Gastrocnemius medialis (tissue), 4 donors: ENCODE data around the gene OSGEPL1.

Experiments used
- POLR2A ChIP-seq, 2 donors: fragments of 450-650 bp; IDR thresholded peaks; one replicate each; pipeline ENCODE4 v1.6.1; 2017; ENCODE audit warnings: antibody characterized with exemption in 2 of 2, mild to moderate bottlenecking in 2 of 2, moderate library complexity in 2 of 2
- TF ChIP-seq, protein P1 (sequence below), 5 experiments: fragments of 450-650 bp in 3 of 5; fragments of 200-600 bp in 2 of 5; sonication (generic) in 2 of 5; IDR thresholded peaks in 4 of 5; conservative IDR thresholded peaks in 1 of 5; 1 replicate in 4 of 5; 2 replicates in 1 of 5; pipeline ENCODE4 v1.5.1; 2016 to 2019; ENCODE audit warnings: antibody characterized with exemption in 5 of 5, mild to moderate bottlenecking in 3 of 5, moderate library complexity in 3 of 5

DNA sequence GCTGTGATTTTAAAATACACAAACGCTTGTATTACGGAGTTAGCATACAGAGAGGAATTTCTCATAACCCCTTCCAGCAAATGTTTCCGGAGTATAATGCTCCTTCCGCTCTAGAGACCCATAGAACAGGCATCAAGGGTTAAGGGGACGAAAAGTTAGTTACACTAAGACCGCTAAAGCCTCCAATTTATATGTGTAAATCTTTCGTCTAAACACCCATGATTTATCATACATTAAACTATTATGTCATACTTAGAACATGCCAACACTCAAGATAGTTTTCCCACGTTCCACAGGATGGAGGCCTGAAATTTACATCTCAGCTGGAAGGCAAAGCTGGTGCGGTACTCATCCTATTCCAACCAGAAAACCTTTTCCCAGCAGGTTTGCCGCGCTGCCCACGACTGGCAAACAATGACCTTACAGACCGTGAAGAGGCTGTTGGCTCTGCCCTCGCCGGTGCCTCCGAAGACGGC lies 20.9 kb upstream of the OSGEPL1 start:
- TF ChIP-seq, protein P1, sequence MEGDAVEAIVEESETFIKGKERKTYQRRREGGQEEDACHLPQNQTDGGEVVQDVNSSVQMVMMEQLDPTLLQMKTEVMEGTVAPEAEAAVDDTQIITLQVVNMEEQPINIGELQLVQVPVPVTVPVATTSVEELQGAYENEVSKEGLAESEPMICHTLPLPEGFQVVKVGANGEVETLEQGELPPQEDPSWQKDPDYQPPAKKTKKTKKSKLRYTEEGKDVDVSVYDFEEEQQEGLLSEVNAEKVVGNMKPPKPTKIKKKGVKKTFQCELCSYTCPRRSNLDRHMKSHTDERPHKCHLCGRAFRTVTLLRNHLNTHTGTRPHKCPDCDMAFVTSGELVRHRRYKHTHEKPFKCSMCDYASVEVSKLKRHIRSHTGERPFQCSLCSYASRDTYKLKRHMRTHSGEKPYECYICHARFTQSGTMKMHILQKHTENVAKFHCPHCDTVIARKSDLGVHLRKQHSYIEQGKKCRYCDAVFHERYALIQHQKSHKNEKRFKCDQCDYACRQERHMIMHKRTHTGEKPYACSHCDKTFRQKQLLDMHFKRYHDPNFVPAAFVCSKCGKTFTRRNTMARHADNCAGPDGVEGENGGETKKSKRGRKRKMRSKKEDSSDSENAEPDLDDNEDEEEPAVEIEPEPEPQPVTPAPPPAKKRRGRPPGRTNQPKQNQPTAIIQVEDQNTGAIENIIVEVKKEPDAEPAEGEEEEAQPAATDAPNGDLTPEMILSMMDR (IDR thresholded peaks at IDR 0.05 in 4 of 5, conservative IDR thresholded peaks at IDR 0.05 in 1 of 5) = no peak
- TF ChIP-seq POLR2A (IDR thresholded peaks at IDR 0.05) = no peak
